ENCODE measurements around the gene SETD3. TPM values are rescaled to one million over a fixed set of nuclear protein-coding genes. Genes with fewer than 3 reads are reported as not detected.

The SETD3 gene
- total RNA-seq, 4 donors from 2014 or later: 76.3 to 110 (median 96.6) TPM

GRCh38 chr14:99472937-99473336 is 7.7 kb downstream of the SETD3 start:
- no peak for TF ChIP-seq CTCF (IDR thresholded peaks at IDR 0.05; ENCODE audit: low read depth)

GRCh38 chr14:99471731-99472130 is 8.9 kb downstream of the SETD3 start:
- no peak for TF ChIP-seq CTCF (IDR thresholded peaks at IDR 0.05; ENCODE audit: low read depth)

- TF ChIP-seq CTCF (IDR thresholded peaks at IDR 0.05; ENCODE audit: low read depth): no peak
Observed at GRCh38 chr14:99468836-99469592, 11.6 kb downstream of the SETD3 start.

- no peak for TF ChIP-seq CTCF (IDR thresholded peaks at IDR 0.05; ENCODE audit: low read depth)
Observed at GRCh38 chr14:99468081-99468480, 12.6 kb downstream of the SETD3 start.

GRCh38 chr14:99467336-99468078 is 13.2 kb downstream of the SETD3 start:
- no peak for TF ChIP-seq CTCF (IDR thresholded peaks at IDR 0.05; ENCODE audit: low read depth)

GRCh38 chr14:99466758-99467157 is 13.9 kb downstream of the SETD3 start:
- no peak for TF ChIP-seq CTCF (IDR thresholded peaks at IDR 0.05; ENCODE audit: low read depth)

- no peak for TF ChIP-seq CTCF (IDR thresholded peaks at IDR 0.05; ENCODE audit: low read depth)
Observed at GRCh38 chr14:99465288-99465687, 15.4 kb downstream of the SETD3 start.
